NCI-H526 (cell line): Measurements from ENCODE around the gene FAAH2.
A peak's percentile ranks its signal among the peaks of the same experiment; 100 is the strongest.
"Not testable (repeated sequence)": the region's sequence is repeated elsewhere in the genome, so short reads cannot be mapped to it uniquely, and the experiment has no call there.

Experiments
- DNase-seq, 2 experiments: peaks; one replicate each; lab custom pipeline; 2025; lab: John Stamatoyannopoulos, UW

FAAH2 gene

DNA sequence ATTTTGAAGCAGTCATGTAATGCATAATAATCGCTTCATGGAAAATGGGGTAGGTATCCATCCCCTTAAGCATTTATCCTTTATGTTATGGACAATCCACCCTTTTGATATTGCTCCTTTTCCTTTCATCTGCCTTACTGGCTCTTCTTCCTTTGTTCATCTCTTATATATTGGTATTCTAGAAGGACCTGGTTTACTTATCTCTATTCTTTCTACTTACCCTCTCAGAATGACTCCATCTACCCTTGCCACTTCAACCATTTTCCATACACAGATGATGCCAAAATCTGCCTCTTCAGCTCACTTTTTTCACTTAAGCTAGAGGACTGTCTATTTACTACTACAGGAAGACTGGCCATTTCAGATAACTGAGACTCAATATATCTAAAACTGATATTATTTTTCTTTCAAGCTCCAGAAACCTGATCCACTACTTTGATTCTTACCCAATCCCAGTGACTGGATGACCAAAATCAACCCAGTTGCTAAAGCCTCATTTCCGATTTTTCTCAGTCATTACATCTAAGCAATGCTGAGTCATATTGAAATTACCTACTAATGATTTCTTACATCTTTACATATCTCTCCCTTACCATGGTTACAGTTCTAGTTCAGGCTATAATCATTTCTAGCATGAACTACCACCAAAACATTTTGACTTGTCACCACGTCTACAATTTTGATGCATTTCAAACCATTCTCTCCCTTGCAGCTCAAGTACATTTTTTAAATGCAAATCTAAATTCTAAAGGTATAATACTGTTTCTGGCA lies 93.7 kb downstream of the FAAH2 start:
- DNase-seq, result no peak

DNA sequence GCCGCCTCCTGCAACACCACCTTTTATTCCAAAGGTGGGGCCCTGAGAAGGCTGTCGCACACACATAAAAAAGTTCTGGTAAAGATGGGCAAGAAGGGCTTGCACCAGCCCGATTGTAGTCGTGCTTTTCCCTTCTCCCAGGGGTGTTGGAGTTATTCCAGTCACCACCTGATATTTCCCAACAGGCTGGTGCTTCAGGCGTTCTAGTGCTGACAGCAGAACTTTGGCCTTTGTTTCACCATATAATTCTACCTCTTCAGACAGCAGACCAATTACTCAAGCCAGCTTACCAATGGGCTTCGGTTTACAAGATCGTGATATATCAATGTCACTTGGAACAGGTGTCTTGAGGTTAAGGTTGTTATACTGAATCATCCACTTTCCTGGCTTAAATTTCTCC lies 107.7 kb downstream of the FAAH2 start:
- DNase-seq, result not testable (repeated sequence)

DNA sequence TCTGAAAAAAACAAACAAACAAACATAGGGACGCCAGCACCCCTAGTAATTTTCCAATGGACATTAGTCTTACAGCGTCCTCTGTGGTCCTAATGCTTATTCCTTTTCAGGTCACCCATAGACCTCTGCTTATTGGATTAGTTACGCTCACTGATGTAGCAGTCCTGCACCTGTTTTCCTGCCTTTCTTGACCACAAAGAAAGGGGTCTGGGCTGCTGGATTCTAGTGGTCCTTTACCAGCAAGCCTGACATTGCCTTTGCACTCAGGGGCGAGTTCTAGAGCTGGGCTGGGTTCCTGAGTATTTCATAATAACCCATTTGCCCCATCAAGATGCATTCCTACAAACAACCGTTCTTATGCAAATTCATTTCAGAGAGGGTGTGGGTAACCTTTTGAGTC lies 116.7 kb downstream of the FAAH2 start:
- not testable (repeated sequence) for DNase-seq

DNA sequence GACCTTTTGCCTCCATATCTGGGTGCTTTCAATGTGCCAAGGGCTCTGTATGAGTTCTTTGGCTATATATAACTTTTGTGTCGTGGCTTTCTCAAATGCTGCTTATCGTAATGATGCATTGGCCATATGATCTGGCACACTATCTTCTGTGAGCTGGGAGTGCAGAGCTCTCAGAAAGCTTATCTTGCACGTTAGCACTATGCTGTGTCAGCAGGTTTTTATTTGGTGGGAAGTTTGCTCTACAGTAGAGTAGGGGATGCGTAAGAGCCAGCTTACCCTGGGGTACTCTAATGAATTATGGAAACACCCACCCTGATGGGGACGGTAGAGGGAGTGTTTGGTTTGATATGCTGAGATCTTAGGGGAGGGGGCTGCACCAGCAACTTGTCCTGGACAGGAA lies 119.6 kb downstream of the FAAH2 start:
- DNase-seq, result no peak

DNA sequence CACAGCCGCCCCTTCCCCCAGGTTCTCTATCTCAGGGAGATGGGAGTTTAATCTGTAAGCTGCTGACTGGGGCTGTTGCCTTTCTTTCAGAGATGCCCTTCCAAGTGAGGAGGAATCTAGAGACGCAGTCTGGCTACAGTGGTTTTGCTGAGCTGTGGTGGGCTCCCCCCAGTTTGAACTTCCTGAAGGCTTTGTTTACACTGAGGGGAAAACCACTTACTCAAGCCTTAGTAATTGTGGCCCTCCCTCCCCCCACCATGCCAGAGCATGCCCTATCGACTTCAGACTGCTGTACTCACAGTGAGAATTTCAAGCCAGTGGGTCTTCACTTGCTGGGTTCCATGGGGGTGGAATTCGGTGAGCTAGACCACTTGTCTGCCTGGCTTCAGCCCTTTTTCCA lies 131.3 kb downstream of the FAAH2 start:
- DNase-seq, result no peak

DNA sequence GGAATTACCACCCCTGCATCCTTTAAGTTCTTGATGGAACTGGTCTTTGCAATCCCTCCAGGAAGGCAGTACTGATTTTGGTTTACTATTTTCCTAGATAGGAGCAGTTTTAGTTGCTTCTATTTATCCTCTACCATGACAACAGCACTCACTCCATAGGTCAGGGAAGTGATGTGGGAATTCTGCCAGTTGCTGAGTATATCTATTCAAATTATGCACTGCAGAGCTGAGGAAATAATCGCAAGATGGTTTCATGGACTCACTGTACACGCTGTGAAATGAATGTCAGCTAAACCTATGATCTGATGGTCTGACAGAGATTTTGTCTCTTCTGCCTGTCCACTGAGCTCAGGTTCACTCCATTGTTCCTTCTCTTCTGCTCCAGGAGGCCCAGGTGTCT lies 135.8 kb downstream of the FAAH2 start:
- peak; percentile 6 to 16 for DNase-seq

DNA sequence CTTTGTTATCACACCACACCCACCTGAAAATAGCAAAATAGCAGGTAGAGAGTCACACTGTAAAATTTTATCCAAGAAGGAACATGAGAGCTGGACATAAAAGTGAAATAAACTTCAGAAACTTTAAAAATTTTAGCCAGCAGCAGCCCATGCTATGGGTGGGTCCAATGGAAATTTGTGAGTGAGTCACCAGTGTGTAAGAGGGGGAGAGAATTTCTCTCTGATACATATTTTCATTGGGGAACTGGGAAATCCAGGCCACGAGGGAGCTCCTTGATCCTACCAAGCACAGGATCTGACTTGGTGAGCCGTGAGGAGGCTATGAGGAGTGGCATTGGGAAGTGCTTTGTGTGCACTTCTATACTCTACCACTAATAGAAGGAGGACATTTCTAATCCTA lies 136.3 kb downstream of the FAAH2 start:
- no peak for DNase-seq

DNA sequence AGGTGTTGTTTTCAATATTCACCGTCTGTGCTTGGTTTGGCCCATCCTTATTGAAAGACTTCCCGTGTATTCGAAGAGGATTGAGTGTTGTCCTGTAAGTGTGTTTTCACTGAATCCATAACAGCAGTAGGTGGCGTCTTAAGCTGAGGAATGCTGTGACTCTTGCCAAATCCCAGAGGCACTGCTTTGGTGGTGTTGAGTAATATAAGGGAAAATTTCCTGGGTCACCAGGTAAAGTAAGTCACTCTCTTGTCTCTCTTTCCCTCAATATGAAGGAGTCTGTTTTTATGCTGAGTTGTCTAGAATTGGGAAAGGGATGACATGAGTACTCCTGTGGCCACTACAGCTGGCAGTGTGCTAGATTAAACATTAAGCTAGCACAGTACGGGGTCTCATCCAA lies 158.6 kb downstream of the FAAH2 start:
- no peak for DNase-seq

DNA sequence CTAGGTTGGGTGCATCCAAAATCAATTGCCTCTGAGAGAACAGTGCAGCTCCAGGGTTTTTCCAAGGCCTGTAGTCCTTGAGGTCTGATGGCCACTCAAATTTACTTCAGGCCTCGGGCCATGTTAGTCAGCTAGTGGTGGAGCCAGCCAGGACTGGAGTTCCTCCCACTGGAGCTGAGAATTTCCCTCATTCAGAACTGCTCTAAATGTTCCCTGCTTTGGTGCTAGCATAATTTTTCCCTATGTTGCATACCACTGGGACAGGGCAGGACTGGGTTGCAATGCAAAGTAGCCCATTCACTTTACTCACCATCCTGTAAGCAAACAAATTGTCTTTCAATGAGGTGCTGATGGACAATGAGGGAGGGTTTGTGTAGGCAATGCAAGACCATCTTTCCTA lies 159.3 kb downstream of the FAAH2 start:
- DNase-seq, result no peak

DNA sequence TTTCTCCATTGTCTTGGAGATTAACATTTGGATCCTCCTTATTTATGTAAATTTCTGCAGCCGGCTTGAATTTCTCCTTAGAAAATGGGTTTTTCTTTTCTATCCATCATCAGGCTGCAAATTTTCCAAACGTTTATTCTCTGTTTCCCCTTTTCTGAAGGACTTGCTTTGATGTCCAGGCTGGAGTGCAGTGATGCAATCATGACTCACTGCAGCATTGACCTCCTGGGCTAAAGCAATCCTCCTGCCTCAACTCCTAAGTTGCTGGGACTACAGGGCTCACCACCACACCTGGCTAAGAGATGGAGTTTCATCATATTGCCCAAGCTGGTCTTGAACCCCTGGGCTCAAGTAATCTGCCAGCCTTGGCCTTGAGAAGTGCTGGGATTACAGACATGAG lies 161.3 kb downstream of the FAAH2 start:
- no peak for DNase-seq

DNA sequence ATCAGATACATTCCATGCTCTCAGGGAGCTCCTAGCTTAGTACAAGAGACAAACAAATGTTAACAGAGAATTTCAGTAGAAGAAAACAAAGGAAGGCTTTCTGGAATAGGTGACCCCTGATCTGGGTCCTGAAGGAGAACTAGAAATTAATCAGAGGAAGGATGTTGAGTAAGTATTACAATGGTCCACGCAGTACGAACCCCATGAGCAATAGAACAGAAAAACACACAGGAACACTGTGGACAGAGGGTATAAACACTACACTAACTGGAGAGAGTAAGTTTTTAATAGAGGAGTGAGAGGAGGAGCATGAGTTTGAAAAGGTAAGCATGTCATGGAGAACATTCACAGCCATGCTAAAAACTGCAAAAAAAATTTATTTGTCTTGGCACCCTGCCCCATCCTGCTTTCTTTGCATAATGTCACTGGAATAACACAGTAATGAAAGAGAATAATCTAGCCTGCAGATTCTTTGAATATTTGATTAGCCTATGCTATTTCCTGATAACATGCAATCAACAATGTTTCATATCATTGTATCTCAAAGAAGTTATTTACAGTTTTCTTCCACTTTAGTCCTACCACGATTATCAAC lies 165.0 kb downstream of the FAAH2 start:
- no peak for DNase-seq

DNA sequence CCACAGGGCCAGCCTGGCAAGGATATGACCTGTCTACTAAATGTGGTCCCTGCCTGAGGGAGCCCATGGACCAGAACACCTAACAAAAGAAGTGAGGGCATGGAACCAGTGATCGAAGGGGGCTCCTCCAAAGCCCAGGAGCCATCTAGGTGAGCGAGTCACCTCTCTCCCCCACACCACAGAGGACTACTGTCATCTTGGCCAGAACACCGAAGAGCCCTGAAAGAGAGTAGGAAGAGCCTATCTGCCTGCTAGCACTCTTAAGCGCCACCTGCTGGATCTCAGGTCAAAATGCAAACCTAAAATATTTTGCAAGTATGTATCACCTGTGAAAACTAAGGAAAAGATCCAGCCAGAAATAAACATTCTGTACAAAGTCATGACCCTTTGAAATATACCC lies 167.4 kb downstream of the FAAH2 start:
- peak in 1 of 2 experiments; percentile 38 for DNase-seq

DNA sequence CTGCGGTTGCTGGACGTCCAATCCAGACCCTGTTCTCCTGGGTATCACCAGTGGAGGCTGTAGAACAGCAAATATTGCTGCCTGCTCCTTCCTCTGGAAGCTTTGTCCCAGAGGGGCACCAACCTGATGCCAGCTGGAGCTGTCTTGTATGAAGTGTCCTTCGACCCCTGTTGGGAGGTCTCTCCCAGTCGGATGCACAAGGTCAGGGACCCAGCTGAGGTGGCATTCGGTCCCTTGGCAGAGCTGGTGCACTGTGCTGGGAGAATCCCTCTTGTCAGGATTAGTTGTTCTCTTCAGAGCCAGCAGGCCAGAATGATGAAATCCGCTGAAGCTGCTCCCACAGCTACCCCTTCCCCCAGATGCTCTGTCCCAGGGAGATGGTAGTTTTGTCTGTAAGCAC lies 195.0 kb downstream of the FAAH2 start:
- DNase-seq, result no peak

DNA sequence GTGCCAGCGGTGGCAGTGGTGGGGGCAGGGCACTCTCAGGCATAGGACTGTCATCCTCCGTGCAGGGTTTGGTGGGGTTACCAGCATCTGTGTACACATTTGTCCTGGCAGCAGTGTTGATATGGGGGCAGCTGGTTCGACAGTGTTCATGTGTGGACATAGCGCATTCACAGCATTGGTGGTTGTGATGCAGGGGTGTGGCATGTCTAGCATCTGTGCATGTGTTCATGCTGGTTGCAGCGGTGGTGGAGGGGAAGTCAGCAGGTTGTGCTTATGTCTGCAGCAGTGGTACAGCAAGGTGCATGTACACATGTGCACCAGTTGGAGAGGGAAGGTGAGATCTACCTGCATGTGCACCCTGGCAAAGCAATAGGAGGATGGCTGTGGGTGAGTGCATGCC lies 230.0 kb downstream of the FAAH2 start:
- DNase-seq, result no peak

DNA sequence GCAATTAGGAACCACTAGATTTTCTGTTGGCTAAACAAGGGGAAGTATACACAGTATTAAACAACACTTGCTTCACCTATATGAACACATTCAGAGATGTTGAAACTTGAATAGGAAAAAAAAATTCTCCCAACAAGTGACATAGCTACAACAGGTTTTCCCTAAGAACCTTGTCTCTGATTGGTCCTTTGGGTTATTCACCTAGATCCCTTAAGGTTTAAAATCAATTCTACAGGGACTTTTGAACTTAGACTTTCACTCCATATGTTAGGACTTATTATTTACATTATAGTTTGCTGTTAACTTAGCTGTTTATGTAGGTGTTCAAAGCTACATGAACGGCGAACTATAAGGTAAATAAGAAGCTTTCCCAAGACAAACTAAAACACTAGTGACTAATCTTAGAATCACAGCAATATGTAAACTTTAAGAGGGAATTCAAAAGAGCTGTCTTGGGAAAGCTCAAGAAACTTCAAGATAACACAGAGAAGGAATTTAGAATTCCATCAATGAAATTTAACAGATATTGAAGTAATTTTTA lies 233.1 kb downstream of the FAAH2 start:
- no peak for DNase-seq

DNA sequence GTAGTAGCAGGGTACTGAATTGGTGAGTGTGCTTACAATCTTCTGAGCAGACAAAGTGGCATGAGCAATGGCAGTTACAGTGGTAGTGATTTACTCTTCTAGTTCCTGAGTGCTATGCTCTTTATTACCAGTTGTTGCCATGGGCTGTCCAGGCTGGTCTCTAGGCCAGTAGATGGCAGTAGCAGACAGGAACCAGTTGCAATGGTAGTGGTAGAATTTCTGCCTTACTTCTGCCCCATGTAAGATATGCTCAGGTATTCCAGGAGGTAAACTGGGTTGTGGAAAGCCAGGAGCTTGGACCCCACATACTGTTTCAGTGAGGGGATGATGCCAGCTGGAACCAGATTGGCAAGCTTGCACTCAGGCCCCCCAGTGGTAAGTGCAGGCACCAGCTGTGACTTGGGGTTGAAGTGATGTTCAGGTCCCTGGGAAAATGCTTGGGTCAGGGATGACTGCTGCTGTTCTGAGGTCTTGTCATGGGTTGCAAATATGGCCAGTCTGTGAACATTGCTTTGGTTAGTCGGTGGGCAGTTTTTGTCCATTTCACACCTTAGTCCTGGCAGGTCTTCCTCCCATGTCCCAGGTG lies 242.3 kb downstream of the FAAH2 start:
- DNase-seq, result peak in 1 of 2 experiments; percentile 31
